Activated CD4-positive, alpha-beta T cell treated with anti-CD3 and anti-CD28 coated beads, Interleukin-2, amount 10 ng/mL, durations not matched to agents 7 days and 5 days (primary cell): ENCODE measurements around the gene NCAM2. TPM values are rescaled to one million over a fixed set of nuclear protein-coding genes. Genes with fewer than 3 reads are reported as not detected.

Source experiments
- CTCF ChIA-PET: fragments of 350-600 bp; sonication (Branson Sonifier 250); formaldehyde crosslinking; loops from one replicate; lab custom pipeline; 2021; ENCODE audit warnings: antibody characterized with exemption; lab: Charles Lee
- POLR2A ChIA-PET: fragments of 350-600 bp; sonication (Branson Sonifier 250); formaldehyde crosslinking; loops from one replicate; lab custom pipeline; 2021; ENCODE audit warnings: antibody characterized with exemption; lab: Charles Lee
- DNase-seq: peaks from one replicate; pipeline ENCODE4 v3.0.0-alpha.2; 2020
- H3K27ac Mint-ChIP-seq: one replicate; pipeline ENCODE4 v1.8.0; 2021; ENCODE audit warnings: mild to moderate bottlenecking, moderate library complexity, mixed read lengths
- H3K27me3 Mint-ChIP-seq: one replicate; pipeline ENCODE4 v1.8.0; 2021; ENCODE audit warnings: mixed read lengths
- H3K36me3 Mint-ChIP-seq: one replicate; pipeline ENCODE4 v1.8.0; 2021; ENCODE audit warnings: low read depth, mixed read lengths
- H3K4me1 Mint-ChIP-seq: one replicate; pipeline ENCODE4 v1.8.0; 2021; ENCODE audit warnings: mixed read lengths
- H3K4me3 Mint-ChIP-seq: one replicate; pipeline ENCODE4 v1.8.0; 2021; ENCODE audit warnings: mild to moderate bottlenecking, moderate library complexity, mixed read lengths
- H3K9me3 Mint-ChIP-seq: one replicate; pipeline ENCODE4 v1.8.0; 2021; ENCODE audit warnings: mixed read lengths
- total RNA-seq, 2 experiments: library from RNA; stranded (reverse); gene quantifications; one replicate each; pipeline ENCODE4 v1.2.3, GENCODE V29; 2021

Gene NCAM2
- total RNA-seq, 2 experiments from 2014 or later: not detected

GRCh38 chr21:21001591-21002100 lies 3.4 kb downstream of the NCAM2 start:
- no peak overlapping the region for H3K4me3 Mint-ChIP-seq
- POLR2A ChIA-PET: no interaction called here
- H3K27me3 Mint-ChIP-seq: peaks cover 22% of the 10 kb centered on the region
- no peak for DNase-seq
- no peaks in the 10 kb centered on the region for H3K9me3 Mint-ChIP-seq
- H3K36me3 Mint-ChIP-seq: no peaks in the 10 kb centered on the region
- H3K4me1 Mint-ChIP-seq: peaks cover 11% of the 10 kb centered on the region
- H3K27ac Mint-ChIP-seq: no peak overlapping the region
- CTCF ChIA-PET: no interaction called here

GRCh38 chr21:21002153-21002552 lies 3.9 kb downstream of the NCAM2 start:
- H3K27me3 Mint-ChIP-seq: peaks cover 17% of the 10 kb centered on the region
- H3K27ac Mint-ChIP-seq: no peak overlapping the region
- POLR2A ChIA-PET: no interaction called here
- no peak overlapping the region for H3K4me3 Mint-ChIP-seq
- no peaks in the 10 kb centered on the region for H3K36me3 Mint-ChIP-seq
- DNase-seq: no peak
- peaks cover 11% of the 10 kb centered on the region for H3K4me1 Mint-ChIP-seq
- H3K9me3 Mint-ChIP-seq: no peaks in the 10 kb centered on the region
- CTCF ChIA-PET: no interaction called here

GRCh38 chr21:21003701-21004100 lies 5.5 kb downstream of the NCAM2 start:
- CTCF ChIA-PET: no interaction called here
- POLR2A ChIA-PET: no interaction called here
- Mint-ChIP-seq H3K36me3 (no peaks in the 10 kb centered on the region), H3K9me3 (no peaks in the 10 kb centered on the region), H3K4me1 (peaks cover 4% of the 10 kb centered on the region), H3K4me3 (no peak overlapping the region), H3K27ac (no peak overlapping the region), H3K27me3 (peaks cover 7% of the 10 kb centered on the region)
- DNase-seq: no peak

- POLR2A ChIA-PET: no interaction called here
- DNase-seq: no peak
- H3K9me3 Mint-ChIP-seq: no peaks in the 10 kb centered on the region
- no peaks in the 10 kb centered on the region for H3K36me3 Mint-ChIP-seq
- H3K4me1 Mint-ChIP-seq: no peaks in the 10 kb centered on the region
- CTCF ChIA-PET: no interaction called here
- no peak overlapping the region for H3K4me3 Mint-ChIP-seq
- H3K27ac Mint-ChIP-seq: no peak overlapping the region
- no peaks in the 10 kb centered on the region for H3K27me3 Mint-ChIP-seq
Measured at GRCh38 chr21:21007606-21008005, 9.4 kb downstream of the NCAM2 start.

- no peaks in the 10 kb centered on the region for H3K4me1 Mint-ChIP-seq
- POLR2A ChIA-PET: no interaction called here
- H3K27ac Mint-ChIP-seq: no peak overlapping the region
- H3K4me3 Mint-ChIP-seq: no peak overlapping the region
- no peaks in the 10 kb centered on the region for H3K27me3 Mint-ChIP-seq
- H3K9me3 Mint-ChIP-seq: no peaks in the 10 kb centered on the region
- no peak for DNase-seq
- H3K36me3 Mint-ChIP-seq: no peaks in the 10 kb centered on the region
- CTCF ChIA-PET: interaction anchor here (1.0 kb wide), 1 partner anchor 58 kb away, joined by 3 read pairs; no protein-coding TSS in a partner anchor
Measured at GRCh38 chr21:21010228-21010627, 12.0 kb downstream of the NCAM2 start.

- Mint-ChIP-seq H3K27me3 (no peaks in the 10 kb centered on the region), H3K9me3 (no peaks in the 10 kb centered on the region)
Measured at GRCh38 chr21:21010698-21011097, 12.5 kb downstream of the NCAM2 start.

GRCh38 chr21:21018821-21019220 lies 20.6 kb downstream of the NCAM2 start:
- Mint-ChIP-seq H3K27ac (no peak overlapping the region), H3K36me3 (no peaks in the 10 kb centered on the region), H3K9me3 (no peaks in the 10 kb centered on the region), H3K27me3 (no peaks in the 10 kb centered on the region), H3K4me1 (no peaks in the 10 kb centered on the region), H3K4me3 (no peak overlapping the region)
- POLR2A ChIA-PET: no interaction called here
- CTCF ChIA-PET: no interaction called here
- no peak for DNase-seq

More at GRCh38 chr21:21010698-21011097, 12.5 kb downstream of the NCAM2 start:
- POLR2A ChIA-PET: no interaction called here
- Mint-ChIP-seq H3K4me1 (no peaks in the 10 kb centered on the region), H3K4me3 (no peak overlapping the region), H3K27ac (no peak overlapping the region), H3K36me3 (no peaks in the 10 kb centered on the region)
- DNase-seq: no peak
- CTCF ChIA-PET: interaction anchor here (1.0 kb wide), 1 partner anchor 58 kb away, joined by 3 read pairs; no protein-coding TSS in a partner anchor

GRCh38 chr21:21019681-21020080 lies 21.5 kb downstream of the NCAM2 start:
- H3K27ac Mint-ChIP-seq: no peak overlapping the region
- no peaks in the 10 kb centered on the region for H3K27me3 Mint-ChIP-seq
- ChIA-PET POLR2A (no interaction called here), CTCF (no interaction called here)
- no peaks in the 10 kb centered on the region for H3K4me1 Mint-ChIP-seq
- H3K4me3 Mint-ChIP-seq: no peak overlapping the region
- no peaks in the 10 kb centered on the region for H3K36me3 Mint-ChIP-seq
- DNase-seq: no peak
- no peaks in the 10 kb centered on the region for H3K9me3 Mint-ChIP-seq

GRCh38 chr21:21025742-21026141 lies 27.5 kb downstream of the NCAM2 start:
- no peak for DNase-seq
- H3K27ac Mint-ChIP-seq: no peak overlapping the region
- no peaks in the 10 kb centered on the region for H3K36me3 Mint-ChIP-seq
- no peak overlapping the region for H3K4me3 Mint-ChIP-seq
- no peaks in the 10 kb centered on the region for H3K4me1 Mint-ChIP-seq
- no peaks in the 10 kb centered on the region for H3K27me3 Mint-ChIP-seq
- ChIA-PET POLR2A (no interaction called here), CTCF (no interaction called here)
- H3K9me3 Mint-ChIP-seq: no peaks in the 10 kb centered on the region

- no peaks in the 10 kb centered on the region for H3K36me3 Mint-ChIP-seq
- CTCF ChIA-PET: no interaction called here
- H3K9me3 Mint-ChIP-seq: no peaks in the 10 kb centered on the region
- POLR2A ChIA-PET: no interaction called here
- H3K27ac Mint-ChIP-seq: no peak overlapping the region
- no peak for DNase-seq
- no peak overlapping the region for H3K4me3 Mint-ChIP-seq
- H3K4me1 Mint-ChIP-seq: no peaks in the 10 kb centered on the region
- no peaks in the 10 kb centered on the region for H3K27me3 Mint-ChIP-seq
Measured at GRCh38 chr21:21028275-21028820, 30.1 kb downstream of the NCAM2 start.

- Mint-ChIP-seq H3K27me3 (no peaks in the 10 kb centered on the region), H3K4me1 (no peaks in the 10 kb centered on the region), H3K9me3 (no peaks in the 10 kb centered on the region), H3K36me3 (no peaks in the 10 kb centered on the region), H3K27ac (no peak overlapping the region), H3K4me3 (no peak overlapping the region)
- no peak for DNase-seq
- ChIA-PET CTCF (no interaction called here), POLR2A (no interaction called here)
Measured at GRCh38 chr21:21029164-21029563, 31.0 kb downstream of the NCAM2 start.

GRCh38 chr21:21030311-21030710 lies 32.1 kb downstream of the NCAM2 start:
- H3K27ac Mint-ChIP-seq: no peak overlapping the region
- no peaks in the 10 kb centered on the region for H3K9me3 Mint-ChIP-seq
- no peak for DNase-seq
- H3K4me3 Mint-ChIP-seq: no peak overlapping the region
- ChIA-PET POLR2A (no interaction called here), CTCF (no interaction called here)
- no peaks in the 10 kb centered on the region for H3K27me3 Mint-ChIP-seq
- no peaks in the 10 kb centered on the region for H3K4me1 Mint-ChIP-seq
- H3K36me3 Mint-ChIP-seq: no peaks in the 10 kb centered on the region

GRCh38 chr21:21034036-21034435 lies 35.8 kb downstream of the NCAM2 start:
- no peak for DNase-seq
- Mint-ChIP-seq H3K4me1 (no peaks in the 10 kb centered on the region), H3K27ac (no peak overlapping the region), H3K27me3 (no peaks in the 10 kb centered on the region), H3K36me3 (no peaks in the 10 kb centered on the region), H3K9me3 (no peaks in the 10 kb centered on the region), H3K4me3 (no peak overlapping the region)
- CTCF ChIA-PET: no interaction called here
- POLR2A ChIA-PET: no interaction called here

GRCh38 chr21:21039624-21040170 lies 41.5 kb downstream of the NCAM2 start:
- Mint-ChIP-seq H3K9me3 (no peaks in the 10 kb centered on the region), H3K27ac (no peak overlapping the region), H3K36me3 (no peaks in the 10 kb centered on the region), H3K4me1 (no peaks in the 10 kb centered on the region), H3K4me3 (no peak overlapping the region), H3K27me3 (no peaks in the 10 kb centered on the region)
- ChIA-PET CTCF (no interaction called here), POLR2A (no interaction called here)
- DNase-seq: no peak
